Activated gamma-delta T cell treated with Interleukin-2 at 50 U/mL for 16 hours (primary cell): ENCODE results near the gene CARMIL3.

ENCODE experiments used
- DNase-seq: peaks from one replicate; pipeline ENCODE4 v3.0.0-alpha.2; 2020

CARMIL3 gene

DNA sequence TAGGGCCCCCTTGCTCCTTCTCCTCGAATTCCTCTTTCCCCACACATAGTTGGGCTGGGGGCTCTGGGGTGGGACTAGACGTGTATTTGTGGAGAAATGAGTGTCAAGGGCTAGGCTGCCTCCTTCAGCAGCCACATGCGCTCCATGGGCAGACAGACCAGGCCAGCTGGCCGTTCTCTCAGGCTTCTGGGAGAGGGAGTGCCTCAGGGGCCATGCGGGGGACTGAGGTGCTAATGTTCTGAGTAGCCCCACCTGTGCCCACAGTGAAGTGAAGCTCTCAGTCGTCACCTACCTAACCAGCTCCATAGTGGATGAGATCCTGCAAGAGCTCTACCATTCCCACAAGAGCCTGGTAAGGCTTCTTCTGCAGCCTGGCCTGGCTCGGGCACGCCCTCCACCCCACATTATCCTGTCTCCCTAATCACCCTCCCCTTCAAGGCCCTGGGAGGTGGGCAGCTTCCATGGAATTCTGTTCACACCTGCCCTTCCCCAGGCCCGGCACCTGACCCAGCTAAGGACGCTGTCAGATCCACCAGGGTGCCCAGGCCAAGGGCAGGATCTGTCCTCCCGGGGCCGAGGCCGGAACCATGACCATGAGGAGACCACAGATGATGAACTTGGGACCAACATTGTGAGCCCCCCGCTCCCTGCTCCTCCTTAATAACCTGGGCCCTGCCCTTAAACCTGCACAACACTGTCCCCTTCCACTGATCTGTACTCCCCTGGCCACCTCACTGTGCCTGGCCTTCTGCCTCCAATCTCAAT, 10.6 kb downstream of the CARMIL3 start:
- DNase-seq, result no peak

DNA sequence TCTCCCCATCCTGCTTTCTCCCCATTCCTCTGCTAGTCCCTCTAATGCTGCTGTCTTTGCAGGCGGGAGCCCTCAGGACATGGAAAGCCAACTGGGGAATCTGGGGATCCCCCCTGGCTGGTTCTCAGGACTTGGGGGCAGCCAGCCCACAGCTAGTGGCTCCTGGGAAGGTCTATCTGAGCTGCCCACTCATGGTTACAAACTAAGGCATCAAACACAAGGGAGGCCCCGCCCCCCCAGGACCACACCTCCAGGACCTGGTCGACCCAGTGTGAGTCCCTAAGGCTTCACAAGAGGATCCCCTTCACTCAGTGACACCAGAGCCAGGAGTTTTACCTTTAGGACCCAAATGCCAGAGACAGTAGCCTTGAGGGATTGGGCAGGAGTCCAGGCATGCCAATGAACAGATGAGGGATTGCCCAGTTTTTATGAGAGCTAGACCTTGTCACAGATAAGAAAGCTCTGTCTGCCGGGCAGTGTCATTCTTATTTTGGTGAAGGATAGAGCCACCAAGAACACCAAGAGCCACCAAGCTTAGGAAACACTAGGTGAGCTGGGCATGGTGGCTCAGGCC, 11.5 kb downstream of the CARMIL3 start:
- no peak for DNase-seq

DNA sequence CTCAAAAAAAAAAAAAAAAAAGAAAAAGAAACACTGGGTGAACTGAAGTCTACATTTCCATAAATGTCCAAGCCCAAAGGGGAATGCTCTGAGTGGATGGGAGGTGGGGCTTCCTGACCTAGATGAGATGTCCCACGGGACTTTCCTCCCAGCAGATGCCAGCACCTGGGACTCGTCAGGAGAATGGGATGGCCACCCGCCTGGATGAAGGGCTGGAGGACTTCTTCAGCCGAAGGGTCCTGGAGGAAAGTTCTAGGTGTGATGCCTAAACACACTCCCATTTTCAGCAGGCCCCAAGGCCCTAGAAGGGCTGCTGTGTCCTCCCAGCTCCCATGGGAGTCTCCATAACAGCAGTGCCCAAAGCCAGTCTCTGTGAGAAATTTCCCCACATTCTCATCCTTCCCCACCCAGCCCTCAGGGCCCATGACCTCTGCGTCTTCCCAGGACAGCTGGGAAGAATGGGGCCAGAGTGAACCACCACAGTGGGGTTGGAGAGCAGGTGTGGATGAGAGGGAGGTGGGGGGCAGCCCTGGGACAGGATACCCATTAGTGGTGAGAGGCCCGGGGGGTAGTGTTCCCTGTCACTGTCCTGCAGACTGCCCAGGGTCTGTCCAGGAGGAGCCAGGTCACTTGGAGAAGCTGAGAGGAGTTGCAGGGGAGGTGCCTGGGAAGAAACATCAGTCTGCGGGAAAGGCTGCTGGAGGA, 12.4 kb downstream of the CARMIL3 start:
- no peak for DNase-seq

DNA sequence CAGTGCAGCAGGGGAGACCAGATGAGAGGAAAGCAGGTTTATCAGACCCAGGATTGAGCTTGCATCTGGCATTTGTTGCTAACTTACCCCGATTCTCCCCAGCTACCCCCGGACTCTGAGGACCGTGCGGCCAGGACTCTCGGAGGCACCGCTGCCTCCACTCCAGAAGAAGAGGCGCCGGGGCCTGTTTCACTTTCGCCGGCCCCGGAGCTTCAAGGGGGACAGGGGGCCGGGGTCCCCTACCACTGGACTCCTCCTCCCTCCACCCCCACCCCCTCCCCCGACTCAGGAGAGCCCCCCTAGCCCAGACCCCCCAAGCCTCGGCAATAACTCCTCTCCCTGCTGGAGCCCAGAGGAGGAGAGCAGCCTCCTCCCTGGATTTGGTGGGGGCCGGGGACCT, 13.0 kb downstream of the CARMIL3 start:
- no peak for DNase-seq

DNA sequence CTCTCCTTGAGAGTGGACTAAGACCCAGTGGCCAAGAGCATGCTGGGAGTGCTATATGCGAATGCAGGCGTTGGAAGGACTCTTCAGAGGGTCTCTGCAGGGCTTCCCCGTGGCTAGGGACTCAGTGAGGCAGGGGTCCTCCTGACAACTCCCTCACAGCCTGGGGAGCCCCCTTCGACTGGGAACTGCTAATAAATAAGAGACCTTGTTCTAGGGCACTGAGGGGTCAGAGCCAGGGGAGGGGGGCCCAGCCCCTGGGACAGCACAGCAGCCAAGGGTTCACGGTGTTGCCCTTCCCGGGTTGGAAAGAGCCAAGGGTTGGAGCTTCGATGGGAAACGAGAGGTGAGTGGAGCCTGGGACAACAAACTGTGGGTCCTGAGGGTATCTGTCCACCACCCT, 13.6 kb downstream of the CARMIL3 start:
- no peak for DNase-seq

DNA sequence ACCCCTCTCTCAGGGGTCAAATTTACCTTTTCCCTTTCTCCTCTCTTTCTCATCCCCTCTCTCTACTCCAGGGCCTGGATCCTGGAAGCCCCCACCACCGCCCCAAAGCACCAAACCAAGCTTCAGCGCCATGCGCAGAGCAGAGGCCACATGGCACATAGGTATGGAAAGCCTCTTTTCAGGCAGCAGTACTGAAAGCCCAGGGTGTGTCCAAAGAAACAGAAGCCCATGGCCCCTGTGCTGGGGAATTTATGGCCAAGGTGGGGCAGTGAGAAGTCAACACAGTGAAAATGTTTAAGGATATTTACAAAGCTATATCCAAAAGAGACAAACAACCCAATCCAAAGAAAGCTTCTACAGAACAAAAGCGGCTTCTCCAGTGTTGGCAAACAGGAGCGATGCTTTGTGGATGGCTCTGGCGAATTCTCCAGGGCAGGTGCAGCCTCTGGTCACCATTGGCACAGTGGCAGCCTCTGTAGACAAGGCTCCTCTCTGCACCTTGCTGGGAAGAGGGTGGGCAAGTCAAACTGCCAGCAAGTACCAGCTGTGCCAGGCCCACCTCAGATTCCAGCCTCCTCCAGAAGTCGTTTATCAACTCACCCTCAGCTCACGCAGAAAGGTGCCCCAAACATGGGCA, 14.8 kb downstream of the CARMIL3 start:
- DNase-seq, result no peak

DNA sequence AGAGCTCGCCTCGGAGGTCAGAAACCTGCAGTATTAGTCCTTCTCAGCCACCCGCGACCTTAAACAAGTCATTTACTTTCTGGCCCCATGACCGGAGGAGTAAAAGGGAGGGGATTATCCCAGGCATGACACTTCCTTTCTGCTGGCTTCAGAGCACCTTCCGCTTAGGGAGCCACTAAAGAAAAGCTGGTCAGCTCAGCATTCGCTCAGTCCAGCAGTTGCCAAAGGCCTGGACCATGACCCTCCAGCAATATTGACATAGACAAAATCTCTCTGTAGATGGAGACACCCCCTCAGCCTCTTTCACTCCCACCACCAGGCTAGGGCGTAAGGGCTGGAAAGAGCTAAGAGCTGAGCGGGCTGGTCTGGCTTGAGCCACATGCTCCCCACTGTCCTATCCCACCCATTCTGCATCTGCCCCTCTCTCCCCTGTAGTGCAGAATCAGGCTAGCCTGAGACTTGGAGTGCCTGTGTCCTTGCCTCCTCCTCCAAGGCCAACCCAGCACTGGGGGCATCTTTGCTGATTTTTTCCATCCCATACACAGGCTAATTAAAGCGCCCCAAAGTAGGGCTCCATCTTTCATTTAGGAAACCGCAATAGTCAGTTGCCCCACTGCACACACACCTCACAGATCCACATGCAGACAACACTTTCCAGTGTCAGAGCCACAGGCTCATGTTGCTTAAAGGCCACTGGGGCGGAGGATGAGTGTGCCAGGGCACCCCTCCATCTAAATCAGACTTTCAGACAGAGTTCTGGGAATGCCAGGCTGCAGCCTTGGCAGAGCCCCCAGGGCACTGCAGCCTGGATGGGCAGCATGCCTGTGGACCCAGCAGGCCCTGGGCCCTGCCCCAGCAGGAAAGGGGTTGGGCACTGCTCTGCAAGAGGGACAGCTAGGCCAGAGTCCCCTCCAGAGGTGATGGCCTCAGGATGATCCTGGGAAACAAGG, 15.6 kb downstream of the CARMIL3 start:
- no peak for DNase-seq

DNA sequence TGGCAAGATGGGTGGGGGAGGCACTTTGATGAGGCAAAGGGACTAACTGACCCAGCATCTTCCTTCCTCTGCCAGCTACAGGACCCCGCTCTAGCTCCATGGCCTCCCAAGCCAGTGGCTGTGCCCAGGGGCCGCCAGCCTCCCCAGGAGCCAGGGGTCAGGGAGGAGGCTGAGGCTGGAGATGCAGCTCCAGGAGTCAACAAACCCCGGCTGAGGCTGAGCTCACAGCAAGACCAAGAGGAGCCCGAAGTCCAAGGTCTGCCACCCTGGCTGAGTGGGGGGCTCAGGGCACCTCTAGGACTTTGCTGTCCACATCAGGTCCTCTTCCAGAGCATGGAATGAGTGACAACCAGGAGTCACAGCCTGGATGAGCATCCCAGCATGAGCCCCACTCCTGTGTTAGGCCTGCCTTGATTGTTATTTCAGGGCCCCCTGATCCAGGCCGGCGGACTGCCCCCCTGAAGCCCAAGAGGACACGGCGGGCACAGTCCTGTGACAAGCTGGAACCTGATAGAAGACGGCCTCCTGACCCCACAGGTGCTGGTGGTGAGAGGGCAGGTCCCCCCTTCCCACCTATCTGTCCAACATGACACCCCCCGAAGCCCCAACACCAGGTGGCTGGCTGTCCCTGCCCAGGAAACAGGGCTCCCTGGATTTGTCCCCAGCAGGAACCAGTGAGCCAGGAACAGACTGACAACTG, 17.1 kb downstream of the CARMIL3 start:
- DNase-seq, result no peak

DNA sequence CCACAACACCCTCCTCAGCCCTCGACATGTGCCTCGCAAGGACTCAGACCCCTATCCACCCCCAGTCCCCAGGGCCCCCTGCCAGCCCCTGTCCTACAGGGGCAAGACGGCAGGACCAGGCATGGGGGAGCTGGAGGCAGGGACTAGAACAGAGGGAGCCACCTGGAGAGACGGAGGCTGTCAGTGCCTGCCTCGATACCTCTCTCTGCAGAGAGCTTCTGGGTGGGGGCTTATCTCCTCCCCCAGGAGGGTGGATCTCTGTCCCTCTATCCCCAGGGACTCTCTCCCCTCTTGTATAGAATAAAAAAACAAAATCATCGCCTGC, 17.6 kb downstream of the CARMIL3 start:
- DNase-seq, result no peak

DNA sequence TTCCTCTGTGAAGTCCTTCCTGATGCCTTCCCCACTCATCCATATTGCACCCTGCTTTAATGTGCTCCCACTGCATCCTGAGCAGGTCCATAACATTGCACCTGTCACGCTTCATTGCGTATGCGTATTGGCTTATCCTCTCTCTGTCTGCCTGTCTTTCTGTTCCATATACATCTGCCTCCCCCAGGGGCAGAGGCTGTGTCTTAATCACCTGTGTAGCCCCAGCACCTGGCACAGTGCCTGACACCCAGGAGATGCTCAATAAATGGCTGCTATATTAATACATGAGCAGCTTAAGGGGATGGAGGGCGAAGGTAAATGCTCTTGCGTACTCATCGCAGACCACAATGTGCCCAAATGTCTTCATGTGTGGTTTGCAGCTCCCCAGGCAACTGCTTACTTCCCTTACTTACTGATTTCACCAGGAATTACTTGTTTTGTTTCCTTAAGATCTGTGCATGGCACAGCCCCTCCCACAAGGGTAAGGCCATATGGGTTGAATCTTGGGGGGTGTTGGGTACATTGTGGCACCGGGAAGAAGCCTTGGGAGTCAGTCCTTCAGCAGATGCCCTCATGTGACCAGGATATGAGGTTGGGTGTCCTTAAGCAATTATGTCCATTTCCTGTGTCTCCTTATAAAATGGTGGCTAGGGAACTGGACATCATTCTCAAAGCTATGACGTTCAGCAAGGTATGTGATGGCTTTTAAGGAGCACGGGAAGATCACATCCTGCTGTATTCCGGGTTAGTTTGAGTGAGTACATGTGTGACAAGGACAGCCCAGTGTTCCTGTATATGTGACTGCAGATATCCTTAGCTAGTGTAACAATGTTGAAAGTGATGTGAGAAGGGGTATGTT, 18.7 kb downstream of the CARMIL3 start:
- DNase-seq, result no peak

DNA sequence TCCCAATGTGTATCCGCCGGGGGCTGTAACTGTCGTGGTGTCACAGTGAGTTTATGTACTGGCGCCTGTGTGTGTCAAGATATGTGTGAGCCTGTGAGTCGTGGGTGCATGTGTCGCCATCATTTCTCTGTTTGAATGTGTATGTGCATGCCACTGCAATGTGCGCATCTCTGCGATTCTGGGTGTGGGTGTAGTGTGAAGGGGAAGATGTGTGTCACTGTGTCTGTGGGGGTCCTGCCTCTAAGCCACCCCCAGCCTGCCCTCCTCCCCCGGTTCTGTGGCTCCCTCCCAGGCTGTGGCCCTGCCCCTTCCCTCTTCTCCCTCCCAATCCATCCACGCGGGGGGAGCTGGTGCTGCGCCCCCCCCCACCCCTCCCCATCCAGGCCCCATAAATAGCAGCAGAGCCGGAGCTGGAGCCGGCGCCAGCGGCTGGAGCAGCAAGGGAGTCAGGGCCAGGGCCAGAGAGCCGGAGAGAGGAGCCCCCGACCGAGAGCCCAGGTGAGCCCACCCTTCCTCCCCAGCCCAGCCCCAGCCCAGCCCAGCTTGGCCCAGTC, 19.4 kb downstream of the CARMIL3 start, which contains the start of gene CPNE6:
CPNE6 (plus strand) TSS at position 419 of the 554 bp plus-strand sequence. CDS start 1,375 bp downstream, outside the sequence.
- no peak for DNase-seq

DNA sequence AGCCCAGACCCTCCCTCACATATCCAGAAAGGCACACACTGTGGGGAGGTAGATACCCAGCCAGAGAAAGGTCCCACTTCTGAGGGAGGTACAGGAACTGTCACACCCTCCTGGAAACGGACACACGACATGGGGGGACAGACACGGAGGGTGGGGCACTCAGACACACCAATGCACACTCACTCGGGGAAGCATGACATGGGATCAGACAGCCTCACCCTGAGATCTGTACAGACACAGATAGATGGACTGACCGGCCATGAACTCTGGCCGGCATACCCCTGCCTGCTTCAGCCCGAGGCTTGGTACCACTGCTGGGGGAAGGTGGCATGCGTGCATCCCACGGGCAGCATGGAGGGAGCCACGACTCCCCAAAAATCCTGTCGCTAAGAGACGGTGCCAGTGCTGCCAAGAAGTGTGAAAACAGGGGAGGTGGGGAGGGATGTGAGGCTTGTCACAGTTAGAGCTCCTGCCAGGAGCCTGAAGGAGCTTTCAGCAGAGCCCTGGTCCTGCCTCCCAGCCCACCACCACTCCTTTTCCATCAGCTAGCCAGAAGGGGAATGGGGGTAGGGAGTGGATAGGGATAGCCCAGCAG, 20.1 kb downstream of the CARMIL3 start:
- no peak for DNase-seq

DNA sequence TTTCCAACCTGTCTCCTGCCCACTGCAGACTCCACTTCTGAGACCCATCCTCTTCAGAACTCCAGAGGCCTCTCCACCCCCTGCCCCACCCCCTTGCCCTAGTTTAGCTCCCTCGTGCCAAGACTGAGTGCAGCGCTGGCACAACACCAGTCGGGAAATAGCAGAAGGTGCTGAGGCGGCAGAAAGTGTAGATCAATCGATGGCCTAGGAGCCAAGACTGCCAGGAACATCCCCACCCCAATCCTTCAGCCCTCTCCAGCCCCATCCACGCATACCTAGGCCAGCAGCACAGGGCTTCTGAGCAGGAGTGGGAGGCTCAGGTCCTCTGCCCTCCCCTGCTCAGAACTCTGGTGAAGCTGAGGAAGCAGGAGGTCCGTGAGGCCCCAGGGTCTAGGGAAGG, 20.6 kb downstream of the CARMIL3 start:
- DNase-seq, result no peak

DNA sequence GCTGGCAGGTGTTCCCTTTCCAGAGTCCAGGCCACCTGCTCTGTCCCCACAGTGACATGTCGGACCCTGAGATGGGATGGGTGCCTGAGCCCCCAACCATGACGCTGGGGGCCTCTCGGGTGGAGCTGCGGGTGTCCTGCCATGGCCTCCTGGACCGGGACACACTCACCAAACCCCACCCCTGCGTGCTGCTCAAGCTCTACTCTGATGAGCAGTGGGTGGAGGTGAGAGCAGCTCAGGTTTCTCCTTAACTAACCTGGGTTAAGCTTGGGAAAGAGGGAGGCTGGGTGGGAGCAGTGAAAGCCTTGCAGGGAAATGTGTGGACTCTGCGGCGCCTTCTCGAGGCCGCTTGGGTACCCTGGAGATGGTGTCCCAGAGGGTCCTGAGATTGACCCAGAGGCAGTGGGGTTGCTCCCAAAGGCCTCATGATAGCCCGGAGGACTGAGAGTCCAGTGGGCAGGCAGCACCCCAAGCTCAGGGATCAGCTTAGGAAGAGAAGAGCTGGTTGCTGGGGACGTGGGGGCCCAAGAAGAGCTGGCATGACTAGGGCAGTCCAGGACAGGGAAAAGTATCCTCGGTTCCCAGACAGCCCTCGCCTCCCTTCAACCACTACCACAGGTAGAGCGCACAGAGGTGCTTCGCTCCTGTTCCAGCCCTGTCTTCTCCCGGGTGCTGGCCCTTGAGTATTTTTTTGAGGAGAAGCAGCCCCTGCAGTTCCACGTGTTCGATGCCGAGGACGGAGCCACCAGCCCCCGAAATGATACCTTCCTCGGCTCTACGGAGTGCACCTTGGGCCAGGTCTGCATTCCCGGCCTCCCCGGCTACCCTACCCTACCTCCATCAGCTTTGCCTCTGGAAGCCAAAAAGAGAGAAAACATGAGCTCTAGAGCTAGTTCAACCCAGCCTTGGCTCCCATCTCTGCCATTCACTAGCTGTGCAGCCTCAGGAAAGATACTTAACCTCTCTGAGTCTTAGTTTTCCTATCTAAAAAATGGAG, 21.4 kb downstream of the CARMIL3 start:
- DNase-seq, result no peak

DNA sequence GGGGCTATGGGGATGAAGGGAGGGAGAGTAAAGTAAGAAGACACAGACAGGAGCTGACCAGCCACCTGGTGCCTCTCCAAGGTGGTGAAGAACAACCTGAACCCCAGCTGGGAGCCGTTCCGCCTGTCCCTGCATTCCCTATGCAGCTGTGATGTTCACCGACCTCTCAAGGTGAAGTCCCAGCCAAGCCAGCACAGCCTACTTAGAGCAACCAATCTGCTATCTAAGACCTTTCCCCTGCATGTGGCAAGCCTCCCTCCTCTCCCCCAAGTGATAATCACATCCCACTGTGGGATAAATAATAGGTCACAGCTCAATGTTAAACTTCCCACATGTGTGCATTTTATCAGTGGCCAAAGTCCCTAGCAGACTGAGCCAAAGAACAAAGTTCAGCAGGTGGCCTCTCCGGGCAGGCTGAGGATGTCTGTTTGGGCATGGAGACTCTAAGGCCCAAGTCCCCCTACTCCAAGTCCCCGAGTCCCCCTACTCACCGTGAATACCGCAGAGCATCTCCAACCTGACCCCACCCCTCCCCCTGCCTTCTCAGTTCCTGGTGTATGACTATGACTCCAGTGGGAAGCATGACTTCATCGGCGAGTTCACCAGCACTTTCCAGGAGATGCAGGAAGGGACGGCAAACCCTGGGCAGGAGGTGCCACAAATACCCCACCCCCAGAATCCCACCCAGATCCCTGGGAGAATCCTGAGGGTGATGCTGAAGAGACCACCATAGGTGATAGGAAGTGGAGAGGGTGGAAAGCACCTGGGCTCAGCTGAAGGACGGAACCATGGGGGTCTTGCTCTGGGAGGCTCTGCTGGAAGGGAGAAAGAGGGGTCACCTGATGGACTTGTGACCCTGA, 23.0 kb downstream of the CARMIL3 start:
- no peak for DNase-seq

DNA sequence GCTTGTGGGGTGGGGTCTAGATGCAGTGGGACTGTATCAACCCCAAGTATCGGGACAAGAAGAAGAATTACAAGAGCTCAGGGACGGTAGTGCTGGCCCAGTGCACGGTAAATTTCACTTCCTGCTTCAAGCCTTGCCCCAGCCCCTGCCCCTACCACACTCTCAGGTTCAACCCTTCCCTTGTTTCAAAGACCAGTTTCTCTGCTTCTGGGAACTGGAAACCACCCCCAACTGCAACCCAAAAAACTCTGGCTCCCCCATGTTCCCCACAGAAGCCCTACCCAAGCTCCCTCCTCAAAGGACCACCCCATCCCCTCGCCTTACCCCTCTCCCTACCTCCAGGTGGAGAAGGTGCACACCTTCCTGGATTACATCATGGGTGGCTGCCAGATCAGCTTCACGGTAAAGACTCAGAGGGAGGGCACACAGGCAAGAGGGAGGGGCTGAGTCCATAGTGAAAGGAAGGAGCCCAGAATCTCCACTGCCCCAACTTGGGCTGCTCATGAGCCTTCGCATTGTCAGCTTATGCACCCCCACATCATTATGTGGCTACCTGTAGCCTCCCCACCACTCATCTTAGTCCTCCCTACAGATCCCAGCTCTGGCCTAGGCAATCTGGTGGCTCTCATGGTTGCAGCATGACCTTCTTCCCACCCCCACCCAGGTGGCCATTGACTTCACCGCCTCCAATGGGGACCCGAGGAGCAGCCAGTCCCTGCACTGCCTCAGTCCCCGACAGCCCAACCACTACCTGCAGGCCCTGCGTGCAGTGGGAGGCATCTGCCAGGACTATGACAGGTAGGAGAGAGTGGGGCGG, 23.9 kb downstream of the CARMIL3 start:
- DNase-seq, result no peak

DNA sequence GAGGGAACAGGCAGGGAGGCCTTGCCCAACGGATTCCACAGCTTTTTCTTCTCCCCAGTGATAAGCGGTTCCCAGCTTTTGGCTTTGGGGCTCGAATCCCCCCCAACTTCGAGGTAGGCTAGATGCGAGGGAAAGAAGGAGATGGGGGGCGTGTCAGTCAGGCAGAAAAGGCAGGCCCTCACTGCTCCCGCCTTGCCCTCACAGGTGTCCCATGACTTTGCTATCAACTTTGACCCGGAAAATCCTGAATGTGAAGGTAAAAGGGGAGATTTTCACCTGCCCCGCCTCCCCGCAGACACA, 24.4 kb downstream of the CARMIL3 start:
- no peak for DNase-seq
